Upper lobe of left lung (tissue), 6 donors: Measurements from ENCODE around the gene NKD2. TPM values are rescaled to one million over a fixed set of nuclear protein-coding genes. Genes with fewer than 3 reads are reported as not detected.

ENCODE experiments used
- ATAC-seq, 2 donors: fragments of 200-7000 bp; cut with Tn5 transposase; one replicate each; pipeline ENCODE4 v1.9.1; 2022; ENCODE audit warnings: mild to moderate bottlenecking in 2 of 2, moderate library complexity in 2 of 2; ENCODE audit not compliant: low FRiP score in 2 of 2
- DNase-seq, 2 donors: peaks; one replicate each; pipeline ENCODE4 v3.0.0-alpha.2; 2019 to 2020
- H3K27ac ChIP-seq, 4 donors: fragments of 200-600 bp; sonication (generic); one replicate each; pipeline ENCODE4 v1.5.1; 2016 to 2019
- H3K27me3 ChIP-seq, 4 donors: fragments of 200-600 bp; sonication (generic); one replicate each; pipeline ENCODE4 v1.5.1; 2017 to 2019
- H3K36me3 ChIP-seq, 4 donors: fragments of 200-600 bp; sonication (generic); one replicate each; pipeline ENCODE4 v1.5.1; 2016 to 2019
- H3K4me1 ChIP-seq, 4 donors: fragments of 200-600 bp; sonication (generic); one replicate each; pipeline ENCODE4 v1.5.1; 2018 to 2019
- H3K4me3 ChIP-seq, 4 donors: fragments of 200-600 bp; sonication (generic); one replicate each; pipeline ENCODE4 v1.5.1; 2017 to 2019; ENCODE audit warnings: mild to moderate bottlenecking in 2 of 4, moderate library complexity in 1 of 4
- H3K9me3 ChIP-seq, 4 donors: fragments of 200-600 bp; sonication (generic); one replicate each; pipeline ENCODE4 v1.5.1; 2018 to 2019
- EP300 ChIP-seq, 4 donors: sonication (generic); formaldehyde crosslinking; IDR thresholded peaks; one replicate each; pipeline ENCODE4 v1.5.1; 2017; ENCODE audit warnings: antibody characterized with exemption in 4 of 4, control low read depth in 2 of 4
- POLR2A ChIP-seq, 4 donors: fragments of 450-650 bp; IDR thresholded peaks; one replicate each; pipeline ENCODE4 v1.5.1; 2016 to 2017; ENCODE audit warnings: antibody characterized with exemption in 4 of 4, mild to moderate bottlenecking in 2 of 4
- POLR2AphosphoS5 ChIP-seq, 2 donors: sonication (generic); formaldehyde crosslinking; IDR thresholded peaks; one replicate each; pipeline ENCODE4 v1.5.1; 2017; ENCODE audit warnings: antibody characterized with exemption in 2 of 2
- WGBS, 2 donors: methylation state at CpG; one replicate each; pipeline ENCODE4 v1.1.5; 2017 to 2018; 5-methylcytosine and 5-hydroxymethylcytosine counted together
- total RNA-seq, 6 donors: library from RNA; depleted of rRNA in 4 of 6; stranded (reverse); fragments of >200 nt in 4 of 6; gene quantifications; one replicate each; pipeline versions ENCODE4 v1.1.0 to v1.2.1, GENCODE V29; 2016 to 2021
- TF ChIP-seq, protein P1 (sequence below), 6 experiments: fragments of 450-650 bp in 4 of 6; fragments of 200-600 bp in 2 of 6; sonication (generic) in 2 of 6; IDR thresholded peaks; one replicate each; pipeline ENCODE4 v1.5.1; 2016 to 2019; ENCODE audit warnings: antibody characterized with exemption in 6 of 6
- donor health status: DM: no; HTN: no; CAD: no; lungs with moderate emphysema.
- donor health status: DM: no; HTN: yes; CAD: no; lungs with severe emphysema.

The NKD2 gene
- total RNA-seq, 6 donors from 2014 or later, result 8.9 to 126 (median 50.6) TPM

DNA sequence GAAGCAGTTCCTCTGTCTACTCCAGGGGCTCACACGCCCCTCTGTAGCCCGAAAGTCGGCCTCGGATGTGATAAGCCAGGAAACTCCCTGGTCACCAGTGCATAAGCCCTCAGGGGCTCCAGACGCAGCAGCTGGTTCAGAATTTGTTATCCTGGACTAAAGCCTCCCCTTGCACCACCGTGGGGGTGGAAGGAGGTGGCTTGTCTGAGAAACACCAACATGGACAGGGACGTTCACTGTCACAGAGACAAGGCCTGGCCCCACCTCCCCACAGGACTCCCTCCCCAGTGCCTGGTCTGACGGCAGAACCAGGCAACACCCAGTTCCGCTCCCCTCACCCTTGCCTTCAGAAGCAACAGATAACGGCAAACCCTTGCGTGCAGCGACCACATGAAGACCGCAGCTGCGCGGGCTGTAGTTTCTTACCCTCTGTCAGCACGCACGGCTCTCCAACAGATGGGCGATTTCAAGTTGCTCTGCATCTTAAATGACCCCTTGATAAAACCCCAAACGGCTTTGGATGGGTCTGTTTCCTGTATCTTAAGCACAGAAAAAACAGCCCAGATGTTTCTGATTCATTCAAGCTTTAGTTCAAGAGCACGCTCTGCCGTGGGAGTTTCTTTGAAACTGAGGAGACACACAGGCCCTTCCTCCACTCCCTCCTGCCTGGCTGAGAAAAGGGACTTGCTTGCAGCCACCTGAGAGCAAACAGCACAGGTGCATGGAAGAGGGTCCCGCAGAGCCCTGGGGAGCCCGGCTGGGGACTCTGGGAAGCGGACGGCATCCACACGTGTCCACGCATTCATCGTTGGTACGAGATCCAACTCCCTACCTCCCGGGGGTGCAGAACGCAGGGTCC, 44.7 kb upstream of the NKD2 start:
- H3K27ac ChIP-seq, result peak overlapping the region; percentile 69 to 80 (median 74)
- 73% methylated on average over 23 to 31 of the region's 31 CpGs for WGBS, 2 donors
- peak in 1 of 2 donors; percentile 72 for DNase-seq

GRCh38 chr5:964821-965220, 43.8 kb upstream of the NKD2 start:
- Histone ChIP-seq H3K9me3 (no peaks in the 10 kb centered on the region), H3K36me3 (no peaks in the 10 kb centered on the region), H3K4me1 (peaks cover 0 to 13% (median 4%) of the 10 kb centered on the region in 4 donors), H3K27me3 (no peaks in the 10 kb centered on the region), H3K27ac (peak overlapping the region; percentile 21 to 80 (median 65)), H3K4me3 (peak overlapping the region in 1 of 4 donors; percentile 4)
- ATAC-seq (no peak), DNase-seq (peak in 1 of 2 donors; percentile 41)
- WGBS, 2 donors, result 77 to 87% methylated on average over 1 to 10 of the region's 10 CpGs
- TF ChIP-seq, protein P1, sequence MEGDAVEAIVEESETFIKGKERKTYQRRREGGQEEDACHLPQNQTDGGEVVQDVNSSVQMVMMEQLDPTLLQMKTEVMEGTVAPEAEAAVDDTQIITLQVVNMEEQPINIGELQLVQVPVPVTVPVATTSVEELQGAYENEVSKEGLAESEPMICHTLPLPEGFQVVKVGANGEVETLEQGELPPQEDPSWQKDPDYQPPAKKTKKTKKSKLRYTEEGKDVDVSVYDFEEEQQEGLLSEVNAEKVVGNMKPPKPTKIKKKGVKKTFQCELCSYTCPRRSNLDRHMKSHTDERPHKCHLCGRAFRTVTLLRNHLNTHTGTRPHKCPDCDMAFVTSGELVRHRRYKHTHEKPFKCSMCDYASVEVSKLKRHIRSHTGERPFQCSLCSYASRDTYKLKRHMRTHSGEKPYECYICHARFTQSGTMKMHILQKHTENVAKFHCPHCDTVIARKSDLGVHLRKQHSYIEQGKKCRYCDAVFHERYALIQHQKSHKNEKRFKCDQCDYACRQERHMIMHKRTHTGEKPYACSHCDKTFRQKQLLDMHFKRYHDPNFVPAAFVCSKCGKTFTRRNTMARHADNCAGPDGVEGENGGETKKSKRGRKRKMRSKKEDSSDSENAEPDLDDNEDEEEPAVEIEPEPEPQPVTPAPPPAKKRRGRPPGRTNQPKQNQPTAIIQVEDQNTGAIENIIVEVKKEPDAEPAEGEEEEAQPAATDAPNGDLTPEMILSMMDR (IDR thresholded peaks at IDR 0.05), result no peak
- TF ChIP-seq POLR2AphosphoS5 (IDR thresholded peaks at IDR 0.05) (no peak), POLR2A (IDR thresholded peaks at IDR 0.05) (no peak), EP300 (IDR thresholded peaks at IDR 0.05) (no peak)

More for the DNA sequence above, 44.7 kb upstream of the NKD2 start:
- H3K4me3 ChIP-seq, result peak overlapping the region in 1 of 4 donors; percentile 0
- TF ChIP-seq POLR2A (IDR thresholded peaks at IDR 0.05) (no peak), POLR2AphosphoS5 (IDR thresholded peaks at IDR 0.05) (peak; percentile 59 to 65), EP300 (IDR thresholded peaks at IDR 0.05) (peak in 1 of 4 donors; percentile 13)
- H3K27me3 ChIP-seq, result no peaks in the 10 kb centered on the region
- peak; percentile 32 to 54 for ATAC-seq
- H3K36me3 ChIP-seq, result no peaks in the 10 kb centered on the region
- H3K9me3 ChIP-seq, result no peaks in the 10 kb centered on the region
- H3K4me1 ChIP-seq, result peaks cover 0 to 13% (median 4%) of the 10 kb centered on the region in 4 donors

DNA sequence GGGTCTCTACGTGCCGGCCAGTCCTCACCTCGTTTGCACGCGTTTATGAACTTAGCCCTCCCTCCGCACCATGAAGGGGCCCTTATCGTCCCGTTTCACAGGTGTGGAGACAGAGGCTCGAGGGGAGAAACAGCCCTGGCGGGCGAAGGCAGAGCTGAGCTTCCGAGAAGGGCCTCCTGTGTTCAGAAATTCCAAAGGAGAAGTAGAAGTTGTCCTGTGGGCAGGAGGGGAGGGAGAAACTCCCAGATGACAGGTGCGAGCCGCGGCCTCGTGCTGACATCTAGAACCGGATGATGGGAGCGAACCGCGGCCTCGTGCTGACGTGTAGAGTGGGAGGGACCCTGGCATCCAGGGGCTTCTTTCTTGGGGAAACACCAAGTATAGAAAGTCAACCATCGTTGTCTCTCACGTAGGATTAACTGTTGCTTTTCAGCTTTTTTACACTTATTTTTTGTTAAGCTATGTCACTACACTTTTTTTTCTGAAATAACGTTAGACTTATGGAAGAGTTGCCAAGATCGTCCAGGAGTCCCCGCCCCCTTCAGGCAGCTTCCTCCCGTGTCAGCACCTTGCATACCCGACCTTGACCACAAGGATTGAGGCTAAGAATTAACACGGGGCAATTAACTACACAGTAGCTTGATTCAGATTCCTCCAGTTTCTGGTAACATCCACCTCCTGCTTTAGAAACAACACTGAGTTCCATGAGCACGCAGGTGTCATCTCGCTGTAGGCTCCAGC, 42.8 kb upstream of the NKD2 start:
- no peaks in the 10 kb centered on the region for H3K9me3 ChIP-seq
- 82 to 83% methylated on average over 32 of the region's 32 CpGs for WGBS, 2 donors
- DNase-seq, result peak in 1 of 2 donors; percentile 56
- no peak overlapping the region for H3K4me3 ChIP-seq
- TF ChIP-seq POLR2AphosphoS5 (IDR thresholded peaks at IDR 0.05), result no peak
- TF ChIP-seq POLR2A (IDR thresholded peaks at IDR 0.05), result no peak
- no peak for TF ChIP-seq EP300 (IDR thresholded peaks at IDR 0.05)
- TF ChIP-seq, protein P1 (IDR thresholded peaks at IDR 0.05), result no peak
- H3K27me3 ChIP-seq, result no peaks in the 10 kb centered on the region
- no peak for ATAC-seq
- peaks cover 0 to 9% (median 4%) of the 10 kb centered on the region in 4 donors for H3K4me1 ChIP-seq
- H3K27ac ChIP-seq, result peak overlapping the region in 2 of 4 donors; percentile 79 to 80
- H3K36me3 ChIP-seq, result no peaks in the 10 kb centered on the region

- no peaks in the 10 kb centered on the region for H3K9me3 ChIP-seq
- no peaks in the 10 kb centered on the region for H3K27me3 ChIP-seq
- H3K27ac ChIP-seq, result no peak overlapping the region
- no peak for TF ChIP-seq POLR2A (IDR thresholded peaks at IDR 0.05)
- TF ChIP-seq, protein P1 (IDR thresholded peaks at IDR 0.05), result no peak
- no peak for TF ChIP-seq EP300 (IDR thresholded peaks at IDR 0.05)
- no peak for TF ChIP-seq POLR2AphosphoS5 (IDR thresholded peaks at IDR 0.05)
- WGBS, 2 donors, result 81 to 83% methylated on average over 9 of the region's 9 CpGs
- H3K4me1 ChIP-seq, result peaks cover 0 to 9% (median 4%) of the 10 kb centered on the region in 4 donors
- no peak for ATAC-seq
- no peak for DNase-seq
- no peaks in the 10 kb centered on the region for H3K36me3 ChIP-seq
- no peak overlapping the region for H3K4me3 ChIP-seq
Measured at GRCh38 chr5:966345-966710, 42.3 kb upstream of the NKD2 start.

DNA sequence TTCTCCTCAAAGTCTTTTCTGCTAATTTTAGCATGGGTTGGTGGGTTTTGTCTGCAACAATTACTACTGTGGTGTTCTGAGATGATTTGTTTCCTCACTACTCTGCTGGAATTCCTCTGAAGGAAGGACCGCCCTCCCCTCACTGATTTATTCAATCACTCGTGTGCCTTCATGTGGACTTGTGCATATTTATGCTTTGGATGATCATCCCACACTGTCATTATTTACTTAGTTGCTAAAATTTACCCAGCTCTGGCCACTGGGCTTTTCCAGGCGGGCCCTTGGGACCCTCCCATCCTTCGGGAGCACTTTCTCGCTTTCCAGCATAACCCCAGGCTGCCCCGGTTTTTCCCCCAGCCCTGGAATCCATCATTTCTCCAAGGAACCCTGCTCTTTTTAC, 41.7 kb upstream of the NKD2 start:
- H3K4me1 ChIP-seq, result peaks cover 0 to 9% (median 4%) of the 10 kb centered on the region in 4 donors
- no peak for TF ChIP-seq POLR2A (IDR thresholded peaks at IDR 0.05)
- TF ChIP-seq, protein P1 (IDR thresholded peaks at IDR 0.05), result no peak
- no peak for TF ChIP-seq EP300 (IDR thresholded peaks at IDR 0.05)
- no peak for TF ChIP-seq POLR2AphosphoS5 (IDR thresholded peaks at IDR 0.05)
- no peak overlapping the region for H3K4me3 ChIP-seq
- WGBS, 2 donors, result 86 to 87% methylated on average over 6 of the region's 6 CpGs
- no peaks in the 10 kb centered on the region for H3K9me3 ChIP-seq
- ATAC-seq (no peak), DNase-seq (no peak)
- no peaks in the 10 kb centered on the region for H3K27me3 ChIP-seq
- H3K27ac ChIP-seq, result no peak overlapping the region
- H3K36me3 ChIP-seq, result no peaks in the 10 kb centered on the region
